ENCODE results near the gene MBLAC1. TPM values are rescaled to one million over a fixed set of nuclear protein-coding genes. Genes with fewer than 3 reads are reported as not detected.
A peak's percentile ranks its signal among the peaks of the same experiment; 100 is the strongest.

The MBLAC1 gene
- total and polyA plus RNA-seq, 9 of the 15 experiments (the other 6 are each of a cell fraction or from before 2014, with no cell fraction given): 0.03 to 3.1 (median 0.52) TPM

GRCh38 chr7:100101016-100101862, 25.5 kb upstream of the MBLAC1 start, which contains the start of the genes AP4M1 and MCM7:
AP4M1 (plus strand) TSS chr7:100101643; CDS start chr7:100101715, 72 bp downstream.
MCM7 (minus strand) TSS chr7:100101397; CDS start chr7:100101294, 103 bp downstream.
- under 1% methylated on average over 74 of the region's 80 CpGs for WGBS (ENCODE audit: insufficient coverage, low coverage, missing lambda C conversion rate)
- ATAC-seq (peak; percentile 95), FAIRE-seq (peak; percentile 94), DNase-seq (ENCODE audit: extremely low read depth in 1 of 4, low spot score in 3 of 4) (peak; percentile 98 to 100 (median 99))
- ChIA-PET CTCF (ENCODE audit: low intra/inter-chr PET ratio) (no interaction called here), POLR2A (interaction anchor here (0.6 to 4.6 kb wide), 17 partner anchors 11 to 333 kb away, joined by 3 to 115 read pairs (median 4); partner anchors contain the start of genes COPS6, LAMTOR4, MBLAC1 and ZNF3)
- intact Hi-C loops (cut with micrococcal nuclease): loop anchor here (1.0 to 2.0 kb wide), 3 partner anchors 18 to 26 kb away; partner anchors contain the start of genes CNPY4 and TAF6
- Histone ChIP-seq H4K20me1 (replicated peaks; ENCODE audit: control insufficient read depth, insufficient read depth, low read length) (peaks cover 32% of the 10 kb centered on the region), H3K4me3 (peak within 1 kb of the TSS; percentile 98), H3K9me1 (ENCODE audit: control insufficient read depth, insufficient read depth, low read length) (peaks cover 3% of the 10 kb centered on the region), H3K4me1 (replicated peaks in 1 of 2; ENCODE audit: control insufficient read depth in 2 of 2, insufficient read depth in 2 of 2, low read length in 2 of 2) (peaks cover 9 to 35% of the 10 kb centered on the region in 2 experiments; a peak in 4 of 5 replicates), H3K27ac (ENCODE audit: extremely low read depth, low read depth, low read length) (peak within 1 kb of the TSS; percentile 100), H2AFZ (ENCODE audit: low read depth, low read length) (peak within 1 kb of the TSS; percentile 91), H3K9me3 (replicated peaks; ENCODE audit: control insufficient read depth, insufficient read depth, low read depth, low read length) (no peaks in the 10 kb centered on the region), H3K79me2 (ENCODE audit: control insufficient read depth, insufficient read depth, low read length) (peaks cover 51% of the 10 kb centered on the region), H3K4me2 (ENCODE audit: insufficient read depth, low read length) (peak within 1 kb of the TSS; percentile 92), H3K9ac (ENCODE audit: insufficient read depth in 1 of 2, low read depth in 2 of 2, low read length in 2 of 2) (peak within 1 kb of the TSS; percentile 99 to 100), H3K27me3 (ENCODE audit: control insufficient read depth in 2 of 2, insufficient read depth in 2 of 2, low read length in 2 of 2) (no peaks in the 10 kb centered on the region), H3K36me3 (ENCODE audit: control insufficient read depth, insufficient read depth, low read length) (peaks cover 67% of the 10 kb centered on the region)
- in situ Hi-C loops (cut with MboI): no loop called here
- BruUV-seq (replicated peaks): no TSS peak
- TF ChIP-seq TRIM24 (IDR thresholded peaks at IDR 0.05) (peak in 1 of 2 experiments; percentile 59; a peak in 2 of 4 replicates), CHD2 (IDR thresholded peaks at IDR 0.05; ENCODE audit: low read depth, low read length) (peak; percentile 82), MEIS2 (IDR thresholded peaks at IDR 0.05; ENCODE audit: partially characterized antibody) (peak; percentile 75), PHF8 (IDR thresholded peaks at IDR 0.05; ENCODE audit: borderline replicate concordance, low read length) (peak; percentile 78; the same call in 1 of the 2 replicates), SUPT5H (IDR thresholded peaks at IDR 0.05) (peak; percentile 95), NCOA4 (IDR thresholded peaks at IDR 0.05; ENCODE audit: partially characterized antibody) (no peak), CBFA2T2 (conservative IDR thresholded peaks at IDR 0.05) (peak; percentile 84), EP300 (IDR thresholded peaks at IDR 0.05; ENCODE audit: low read length) (peak; percentile 15), GABPB1 (CRISPR knock-in tag; IDR thresholded peaks at IDR 0.05) (peak; percentile 58; the same call in 1 of the 2 replicates), THRA (IDR thresholded peaks at IDR 0.05) (no peak), SMAD1 (IDR thresholded peaks at IDR 0.05; ENCODE audit: low read depth, low read length, partially characterized antibody) (peak; percentile 63), ATF3 (IDR thresholded peaks at IDR 0.05) (peak; percentile 38; the same call in 1 of the 2 replicates), ATF3 (CRISPR knock-in tag; conservative IDR thresholded peaks at IDR 0.05) (no peak; the same call in 1 of the 2 replicates)
- TF ChIP-seq, protein P1, sequence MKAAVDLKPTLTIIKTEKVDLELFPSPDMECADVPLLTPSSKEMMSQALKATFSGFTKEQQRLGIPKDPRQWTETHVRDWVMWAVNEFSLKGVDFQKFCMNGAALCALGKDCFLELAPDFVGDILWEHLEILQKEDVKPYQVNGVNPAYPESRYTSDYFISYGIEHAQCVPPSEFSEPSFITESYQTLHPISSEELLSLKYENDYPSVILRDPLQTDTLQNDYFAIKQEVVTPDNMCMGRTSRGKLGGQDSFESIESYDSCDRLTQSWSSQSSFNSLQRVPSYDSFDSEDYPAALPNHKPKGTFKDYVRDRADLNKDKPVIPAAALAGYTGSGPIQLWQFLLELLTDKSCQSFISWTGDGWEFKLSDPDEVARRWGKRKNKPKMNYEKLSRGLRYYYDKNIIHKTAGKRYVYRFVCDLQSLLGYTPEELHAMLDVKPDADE (conservative IDR thresholded peaks at IDR 0.05; ENCODE audit: control insufficient read depth, low read depth, low read length): peak; percentile 43
- TF ChIP-seq, protein P2, sequence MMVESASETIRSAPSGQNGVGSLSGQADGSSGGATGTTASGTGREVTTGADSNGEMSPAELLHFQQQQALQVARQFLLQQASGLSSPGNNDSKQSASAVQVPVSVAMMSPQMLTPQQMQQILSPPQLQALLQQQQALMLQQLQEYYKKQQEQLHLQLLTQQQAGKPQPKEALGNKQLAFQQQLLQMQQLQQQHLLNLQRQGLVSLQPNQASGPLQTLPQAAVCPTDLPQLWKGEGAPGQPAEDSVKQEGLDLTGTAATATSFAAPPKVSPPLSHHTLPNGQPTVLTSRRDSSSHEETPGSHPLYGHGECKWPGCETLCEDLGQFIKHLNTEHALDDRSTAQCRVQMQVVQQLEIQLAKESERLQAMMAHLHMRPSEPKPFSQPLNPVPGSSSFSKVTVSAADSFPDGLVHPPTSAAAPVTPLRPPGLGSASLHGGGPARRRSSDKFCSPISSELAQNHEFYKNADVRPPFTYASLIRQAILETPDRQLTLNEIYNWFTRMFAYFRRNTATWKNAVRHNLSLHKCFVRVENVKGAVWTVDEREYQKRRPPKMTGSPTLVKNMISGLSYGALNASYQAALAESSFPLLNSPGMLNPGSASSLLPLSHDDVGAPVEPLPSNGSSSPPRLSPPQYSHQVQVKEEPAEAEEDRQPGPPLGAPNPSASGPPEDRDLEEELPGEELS (CRISPR knock-in tag; IDR thresholded peaks at IDR 0.05; ENCODE audit: borderline replicate concordance): peak; percentile 68; the same call in 1 of the 2 replicates
